CD4-positive, alpha-beta T cell (primary cell): ENCODE data around the gene TFG. TPM values are rescaled to one million over a fixed set of nuclear protein-coding genes. Genes with fewer than 3 reads are reported as not detected.

Source experiments
- ATAC-seq: fragments of 200-7000 bp; cut with Tn5 transposase; one replicate; pipeline ENCODE4 v1.10.0; 2022; ENCODE audit warnings: mild to moderate bottlenecking; ENCODE audit not compliant: poor library complexity
- CTCF ChIA-PET: fragments of 350-600 bp; sonication (Branson Sonifier 250); formaldehyde crosslinking; loops from one replicate; lab custom pipeline; 2021; ENCODE audit warnings: antibody characterized with exemption, inconsistent platforms; lab: Charles Lee
- POLR2A ChIA-PET: fragments of 350-600 bp; sonication (Branson Sonifier 250); formaldehyde crosslinking; loops from one replicate; lab custom pipeline; 2021; ENCODE audit warnings: antibody characterized with exemption, inconsistent platforms; lab: Charles Lee
- DNase-seq, 14 experiments: peaks; one replicate each; pipeline ENCODE4 v3.0.0-alpha.2; 2013 to 2020; ENCODE audit warnings: mixed read lengths in 2 of 14
- H3K27ac ChIP-seq, 2 donors: one replicate each; pipeline versions ENCODE4 v1.5.1 to v1.7.0; 2013; ENCODE audit warnings: low read length in 2 of 2, low read depth in 1 of 2, mild to moderate bottlenecking in 1 of 2
- H3K27me3 ChIP-seq, 2 experiments: 1 replicate in 1 of 2; 2 replicates in 1 of 2; pipeline versions ENCODE4 v1.6.1 to v1.7.0; 2013; ENCODE audit warnings: low read length in 2 of 2, control low read depth in 1 of 2, mild to moderate bottlenecking in 1 of 2, moderate library complexity in 1 of 2; ENCODE audit not compliant: insufficient read depth in 2 of 2, control insufficient read depth in 1 of 2
- H3K36me3 ChIP-seq: one replicate; pipeline ENCODE4 v1.6.1; 2013; ENCODE audit warnings: low read length, control low read depth; ENCODE audit not compliant: insufficient read depth
- H3K4me1 ChIP-seq: one replicate; pipeline ENCODE4 v1.6.1; 2013; ENCODE audit warnings: low read length, control low read depth; ENCODE audit not compliant: insufficient read depth
- H3K4me3 ChIP-seq: one replicate; pipeline ENCODE4 v1.5.1; 2013; ENCODE audit warnings: mild to moderate bottlenecking, low read length, moderate library complexity
- H3K9me3 ChIP-seq, 2 experiments: 1 replicate in 1 of 2; 2 replicates in 1 of 2; pipeline versions ENCODE4 v1.6.1 to v1.7.0; 2013; ENCODE audit warnings: low read length in 2 of 2, mild to moderate bottlenecking in 2 of 2, control low read depth in 1 of 2, moderate library complexity in 1 of 2; ENCODE audit not compliant: control insufficient read depth in 1 of 2, insufficient read depth in 1 of 2
- H3K27ac Mint-ChIP-seq: one replicate; pipeline ENCODE4 v1.8.0; 2020; ENCODE audit warnings: mixed read lengths
- H3K27me3 Mint-ChIP-seq: one replicate; pipeline ENCODE4 v1.8.0; 2021; ENCODE audit warnings: mixed read lengths
- H3K36me3 Mint-ChIP-seq: one replicate; pipeline ENCODE4 v1.8.0; 2021; ENCODE audit warnings: low read depth, mixed read lengths
- H3K4me1 Mint-ChIP-seq: one replicate; pipeline ENCODE4 v1.8.0; 2021; ENCODE audit warnings: low read depth, mixed read lengths
- H3K4me3 Mint-ChIP-seq: one replicate; pipeline ENCODE4 v1.8.0; 2020; ENCODE audit warnings: mild to moderate bottlenecking, mixed read lengths
- H3K9me3 Mint-ChIP-seq: one replicate; pipeline ENCODE4 v1.8.0; 2020; ENCODE audit warnings: mixed read lengths
- intact Hi-C, 2 experiments: fragments of 100-400 bp; cut with DNase I in 1 of 2; cut with micrococcal nuclease in 1 of 2; formaldehyde crosslinking; loops; one replicate each; pipeline versions ENCODE4 v1.15.1 to v1.9.0; 2023 to 2025; cut with DNase I, micrococcal nuclease
- total RNA-seq, 174 experiments: library from RNA in 2 of 174; stranded (reverse) in 2 of 174; gene quantifications; one replicate each; pipeline ENCODE4 v1.2.3 and lab custom pipeline; 2021 to 2026
- TF ChIP-seq, protein P1 (sequence below): fragments of 200-600 bp; IDR thresholded peaks from one replicate; pipeline ENCODE4 v1.8.0; 2022; ENCODE audit warnings: antibody characterized with exemption, mild to moderate bottlenecking

TFG gene
- total RNA-seq, 2 experiments from 2014 or later = 56.5 to 58.8 TPM

DNA sequence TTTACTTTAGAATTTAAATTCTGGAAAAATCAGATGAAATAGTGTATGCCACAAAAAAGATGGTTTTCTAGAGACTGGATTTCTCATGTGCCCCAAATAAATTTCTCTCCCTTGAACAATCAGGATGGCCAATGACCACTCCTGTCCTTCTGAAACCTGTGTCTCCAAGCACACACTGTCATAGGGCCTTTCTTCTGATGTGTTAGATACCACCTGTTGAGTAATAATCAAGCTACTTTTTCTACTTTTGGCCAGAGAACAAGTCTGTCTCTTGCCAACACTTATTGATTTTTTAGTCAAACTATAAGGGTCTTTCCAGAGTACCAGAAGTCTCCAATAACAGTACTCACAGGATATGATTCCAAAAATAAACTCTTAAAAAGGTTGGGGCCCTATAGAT is 16.1 kb upstream of the TFG start:
- H3K27me3 Mint-ChIP-seq = peaks cover 55% of the 10 kb centered on the region
- no peak overlapping the region for H3K27ac ChIP-seq
- TF ChIP-seq, protein P1, sequence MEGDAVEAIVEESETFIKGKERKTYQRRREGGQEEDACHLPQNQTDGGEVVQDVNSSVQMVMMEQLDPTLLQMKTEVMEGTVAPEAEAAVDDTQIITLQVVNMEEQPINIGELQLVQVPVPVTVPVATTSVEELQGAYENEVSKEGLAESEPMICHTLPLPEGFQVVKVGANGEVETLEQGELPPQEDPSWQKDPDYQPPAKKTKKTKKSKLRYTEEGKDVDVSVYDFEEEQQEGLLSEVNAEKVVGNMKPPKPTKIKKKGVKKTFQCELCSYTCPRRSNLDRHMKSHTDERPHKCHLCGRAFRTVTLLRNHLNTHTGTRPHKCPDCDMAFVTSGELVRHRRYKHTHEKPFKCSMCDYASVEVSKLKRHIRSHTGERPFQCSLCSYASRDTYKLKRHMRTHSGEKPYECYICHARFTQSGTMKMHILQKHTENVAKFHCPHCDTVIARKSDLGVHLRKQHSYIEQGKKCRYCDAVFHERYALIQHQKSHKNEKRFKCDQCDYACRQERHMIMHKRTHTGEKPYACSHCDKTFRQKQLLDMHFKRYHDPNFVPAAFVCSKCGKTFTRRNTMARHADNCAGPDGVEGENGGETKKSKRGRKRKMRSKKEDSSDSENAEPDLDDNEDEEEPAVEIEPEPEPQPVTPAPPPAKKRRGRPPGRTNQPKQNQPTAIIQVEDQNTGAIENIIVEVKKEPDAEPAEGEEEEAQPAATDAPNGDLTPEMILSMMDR = no peak
- ChIA-PET CTCF (interaction anchor here (1.2 kb wide), 1 partner anchor 10 kb away, joined by 4 read pairs; no protein-coding TSS in a partner anchor), POLR2A (interaction anchor here (1.4 kb wide), 1 partner anchor 16 kb away, joined by 3 read pairs; the partner anchor contains the start of gene TFG)
- no peaks in the 10 kb centered on the region for H3K36me3 ChIP-seq
- H3K9me3 ChIP-seq = no peaks in the 10 kb centered on the region
- no peaks in the 10 kb centered on the region for H3K4me1 Mint-ChIP-seq
- no peak overlapping the region for H3K4me3 Mint-ChIP-seq
- H3K4me1 ChIP-seq = no peaks in the 10 kb centered on the region
- H3K4me3 ChIP-seq = no peak overlapping the region
- intact Hi-C loops = no loop called here
- no peaks in the 10 kb centered on the region for H3K9me3 Mint-ChIP-seq
- ATAC-seq (no peak), DNase-seq (no peak)
- no peak overlapping the region for H3K27ac Mint-ChIP-seq
- H3K27me3 ChIP-seq = peaks cover 13 to 24% of the 10 kb centered on the region in 2 experiments
- H3K36me3 Mint-ChIP-seq = no peaks in the 10 kb centered on the region

- H3K27me3 ChIP-seq = peaks cover 13 to 24% of the 10 kb centered on the region in 2 experiments
- H3K4me3 ChIP-seq = no peak overlapping the region
- TF ChIP-seq, protein P1 = no peak
- H3K4me1 ChIP-seq = no peaks in the 10 kb centered on the region
- Mint-ChIP-seq H3K27me3 (peaks cover 73% of the 10 kb centered on the region), H3K9me3 (no peaks in the 10 kb centered on the region), H3K36me3 (no peaks in the 10 kb centered on the region), H3K4me3 (no peak overlapping the region), H3K27ac (no peak overlapping the region), H3K4me1 (no peaks in the 10 kb centered on the region)
- ChIA-PET CTCF (no interaction called here), POLR2A (no interaction called here)
- ATAC-seq (no peak), DNase-seq (no peak)
- intact Hi-C loops = no loop called here
- no peak overlapping the region for H3K27ac ChIP-seq
- H3K9me3 ChIP-seq = no peaks in the 10 kb centered on the region
- H3K36me3 ChIP-seq = no peaks in the 10 kb centered on the region
These were observed 13.6 kb upstream of the TFG start for GRCh38 chr3:100695696-100696095.

- H3K4me1 ChIP-seq = no peaks in the 10 kb centered on the region
- Mint-ChIP-seq H3K36me3 (no peaks in the 10 kb centered on the region), H3K4me1 (no peaks in the 10 kb centered on the region), H3K27me3 (peaks cover 78% of the 10 kb centered on the region), H3K4me3 (no peak overlapping the region), H3K9me3 (no peaks in the 10 kb centered on the region), H3K27ac (no peak overlapping the region)
- ChIA-PET POLR2A (no interaction called here), CTCF (no interaction called here)
- intact Hi-C loops = no loop called here
- no peak overlapping the region for H3K27ac ChIP-seq
- DNase-seq (no peak), ATAC-seq (no peak)
- no peaks in the 10 kb centered on the region for H3K36me3 ChIP-seq
- H3K4me3 ChIP-seq = no peak overlapping the region
- TF ChIP-seq, protein P1 = no peak
- no peaks in the 10 kb centered on the region for H3K9me3 ChIP-seq
- H3K27me3 ChIP-seq = peaks cover 13 to 24% of the 10 kb centered on the region in 2 experiments
These were observed 13.1 kb upstream of the TFG start for GRCh38 chr3:100696161-100696560.
